Right lobe of liver (tissue), 6 donors: ENCODE results near the gene PNLIP. TPM values are rescaled to one million over a fixed set of nuclear protein-coding genes. Genes with fewer than 3 reads are reported as not detected.

Source experiments
- ATAC-seq, 4 donors: fragments of 200-7000 bp; cut with Tn5 transposase; one replicate each; pipeline ENCODE4 v1.9.1; 2020; ENCODE audit warnings: mild to moderate bottlenecking in 4 of 4, moderate library complexity in 4 of 4
- DNase-seq, 3 donors: peaks; one replicate each; pipeline ENCODE4 v3.0.0-alpha.2; 2020
- H3K27ac ChIP-seq, 3 donors: fragments of 200-600 bp; one replicate each; pipeline ENCODE4 v1.8.0; 2022
- H3K27me3 ChIP-seq, 2 donors: fragments of 200-600 bp; one replicate each; pipeline ENCODE4 v1.8.0; 2022
- H3K36me3 ChIP-seq, 4 donors: fragments of 200-600 bp; sonication (generic) in 1 of 4; one replicate each; pipeline versions ENCODE4 v1.5.1 to v1.8.0; 2017 to 2022; ENCODE audit warnings: control low read depth in 1 of 4
- H3K4me1 ChIP-seq, 4 donors: fragments of 200-600 bp; sonication (generic) in 1 of 4; one replicate each; pipeline versions ENCODE4 v1.5.1 to v1.8.0; 2017 to 2022; ENCODE audit warnings: control low read depth in 1 of 4
- H3K4me3 ChIP-seq, 3 donors: fragments of 200-600 bp; one replicate each; pipeline ENCODE4 v1.8.0; 2022
- H3K9me3 ChIP-seq, 4 donors: fragments of 200-600 bp; sonication (generic) in 1 of 4; one replicate each; pipeline versions ENCODE4 v1.5.1 to v1.8.0; 2017 to 2022; ENCODE audit warnings: control low read depth in 1 of 4
- CTCF ChIP-seq, 4 donors: fragments of 200-600 bp in 3 of 4; fragments of 450-650 bp in 1 of 4; IDR thresholded peaks; one replicate each; pipeline versions ENCODE4 v1.5.1 to v1.8.0; 2016 to 2022; ENCODE audit warnings: antibody characterized with exemption in 4 of 4, mild to moderate bottlenecking in 2 of 4
- POLR2A ChIP-seq: fragments of 450-650 bp; IDR thresholded peaks from one replicate; pipeline ENCODE4 v1.6.1; 2017; ENCODE audit warnings: antibody characterized with exemption, mild to moderate bottlenecking
- WGBS: methylation state at CpG from one replicate; pipeline ENCODE4 v1.1.6; 2018; ENCODE audit warnings: low coverage, low lambda C conversion rate; ENCODE audit not compliant: insufficient coverage; ENCODE audit errors: missing lambda C conversion rate; 5-methylcytosine and 5-hydroxymethylcytosine counted together
- intact Hi-C, 2 donors: fragments of 100-400 bp; cut with DNase I; formaldehyde crosslinking; loops; one replicate each; pipeline versions ENCODE4 v1.11.2 to v1.14.1; 2022
- total RNA-seq, 6 experiments: library from RNA; depleted of rRNA in 2 of 6; stranded (reverse); fragments of >200 nt in 2 of 6; fragmentation: NEBNext Ultra II Directional in 3 of 6; extraction: Animal tissue kit (Norgen Biotek cat#: 25700) in 3 of 6; gene quantifications; one replicate each; pipeline versions ENCODE4 v1.1.0 to v1.2.4, GENCODE V29; 2016 to 2023
- donor health status: DM: no; HTN: yes; CAD: no.
- donor health status: DM: no; HTN: no; CAD: no.
- donor health status: DM: no; HTN: no; CAD: no.
- donor health status: DM: no; HTN: yes; CAD: no.
- donor health status: DM: no; HTN: yes; CAD: no.

Gene PNLIP
- total RNA-seq, 6 experiments from 2014 or later = not detected

GRCh38 chr10:116587878-116588591 lies 42.3 kb downstream of the PNLIP start:
- Histone ChIP-seq H3K4me3 (no peak overlapping the region), H3K4me1 (peaks cover 0 to 4% (median 1%) of the 10 kb centered on the region in 4 donors), H3K9me3 (no peaks in the 10 kb centered on the region), H3K27ac (no peak overlapping the region), H3K36me3 (no peaks in the 10 kb centered on the region), H3K27me3 (peaks cover 3 to 6% of the 10 kb centered on the region in 2 donors)
- 75% methylated on average over 7 of the region's 8 CpGs for WGBS
- no peak for TF ChIP-seq POLR2A
- TF ChIP-seq CTCF (IDR thresholded peaks at IDR 0.05) = no peak
- ATAC-seq (peak in 2 of 4 donors; percentile 63 to 84), DNase-seq (no peak)
- intact Hi-C loops = no loop called here

GRCh38 chr10:116588995-116589394 lies 43.3 kb downstream of the PNLIP start:
- peaks cover 3 to 6% of the 10 kb centered on the region in 2 donors for H3K27me3 ChIP-seq
- DNase-seq (no peak), ATAC-seq (no peak)
- intact Hi-C loops = no loop called here
- H3K4me3 ChIP-seq = no peak overlapping the region
- H3K9me3 ChIP-seq = no peaks in the 10 kb centered on the region
- 50% methylated on average over 1 of the region's 2 CpGs for WGBS
- no peak overlapping the region for H3K27ac ChIP-seq
- peaks cover 0 to 4% (median 1%) of the 10 kb centered on the region in 4 donors for H3K4me1 ChIP-seq
- TF ChIP-seq POLR2A (no peak), CTCF (IDR thresholded peaks at IDR 0.05) (no peak)
- H3K36me3 ChIP-seq = no peaks in the 10 kb centered on the region

GRCh38 chr10:116589926-116590325 lies 44.2 kb downstream of the PNLIP start:
- no peak overlapping the region for H3K4me3 ChIP-seq

GRCh38 chr10:116590590-116591444 lies 45.1 kb downstream of the PNLIP start, which contains the start of gene PNLIPRP1:
Gene PNLIPRP1, plus strand, starts transcription at chr10:116590959. Its CDS starts 171 bp downstream, at chr10:116591130.
- H3K4me1 ChIP-seq = peaks cover 0 to 4% (median 1%) of the 10 kb centered on the region in 4 donors
- DNase-seq = no peak
- intact Hi-C loops = no loop called here
- no peaks in the 10 kb centered on the region for H3K36me3 ChIP-seq
- 51% methylated on average over 7 of the region's 9 CpGs for WGBS
- no peak for ATAC-seq
- no peak within 1 kb of the TSS for H3K27ac ChIP-seq
- TF ChIP-seq CTCF (IDR thresholded peaks at IDR 0.05) = no peak
- TF ChIP-seq POLR2A = no peak
- peaks cover 3 to 6% of the 10 kb centered on the region in 2 donors for H3K27me3 ChIP-seq
- no peak within 1 kb of the TSS for H3K4me3 ChIP-seq
- H3K9me3 ChIP-seq = no peaks in the 10 kb centered on the region

More at GRCh38 chr10:116589926-116590325, 44.2 kb downstream of the PNLIP start:
- no peaks in the 10 kb centered on the region for H3K36me3 ChIP-seq
- H3K9me3 ChIP-seq = no peaks in the 10 kb centered on the region
- H3K27me3 ChIP-seq = peaks cover 3 to 6% of the 10 kb centered on the region in 2 donors
- intact Hi-C loops = no loop called here
- DNase-seq (no peak), ATAC-seq (peak; percentile 86 to 90 (median 88))
- H3K27ac ChIP-seq = no peak overlapping the region
- no peak for TF ChIP-seq CTCF (IDR thresholded peaks at IDR 0.05)
- no peak for TF ChIP-seq POLR2A
- 35% methylated on average over 2 of the region's 2 CpGs for WGBS
- peaks cover 0 to 4% (median 1%) of the 10 kb centered on the region in 4 donors for H3K4me1 ChIP-seq
